Stimulated activated CD8-positive, alpha-beta memory T cell treated with anti-CD3 and anti-CD28 coated beads, Interleukin-12 subunit alpha, Interleukin-12 subunit beta, amount 100 ng/mL, for 24 hours (primary cell): Measurements from ENCODE around the gene NR1H3.
A peak's percentile ranks its signal among the peaks of the same experiment; 100 is the strongest.

Experiments used
- DNase-seq: peaks from one replicate; pipeline ENCODE4 v3.0.0-alpha.2; 2020; ENCODE audit errors: extremely low read depth

Gene NR1H3

DNA sequence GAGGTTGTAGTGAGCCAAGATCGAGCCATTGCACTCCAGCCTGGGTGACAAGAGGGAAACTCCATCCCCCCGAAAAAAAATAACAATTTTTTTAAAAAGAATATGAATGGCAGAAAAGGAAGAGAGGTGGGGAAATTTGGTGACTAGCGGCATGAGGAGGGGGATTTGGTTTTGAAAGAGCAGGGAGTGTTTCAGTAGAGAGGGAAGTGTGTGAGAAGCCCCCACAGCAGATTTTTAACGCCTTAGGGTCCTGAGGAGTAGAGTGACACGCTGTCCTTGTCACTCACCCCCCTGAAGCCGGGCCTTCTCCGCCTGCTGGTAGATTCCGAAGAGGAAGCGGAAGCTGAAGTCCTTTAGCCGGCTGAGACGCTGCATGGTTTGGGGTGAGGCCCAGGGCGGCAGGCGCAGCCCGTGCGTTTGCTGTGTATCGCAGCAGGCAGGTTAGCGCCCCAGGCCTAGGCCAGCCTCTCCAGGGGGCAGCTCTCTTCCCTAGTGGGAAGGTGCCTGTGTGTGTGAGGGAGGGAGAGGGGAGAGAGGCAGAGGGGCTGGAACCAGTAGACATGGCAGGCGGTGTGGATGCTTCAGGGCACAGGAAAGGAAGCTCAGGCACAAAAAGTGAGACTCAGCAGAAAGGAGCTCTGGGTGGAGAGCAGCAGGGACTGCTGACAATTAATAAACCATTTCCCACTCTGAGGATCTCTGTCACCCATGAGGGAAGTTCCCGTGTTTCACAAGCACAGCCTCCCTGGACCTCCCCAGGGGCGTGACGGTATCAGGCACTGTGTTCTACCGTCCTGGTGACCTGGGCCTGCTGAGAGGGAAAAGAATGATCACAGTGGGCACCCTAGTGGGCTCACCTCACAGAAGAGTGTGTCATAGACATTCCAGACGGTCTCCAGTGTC is 13.1 kb upstream of the NR1H3 start:
- no peak for DNase-seq

DNA sequence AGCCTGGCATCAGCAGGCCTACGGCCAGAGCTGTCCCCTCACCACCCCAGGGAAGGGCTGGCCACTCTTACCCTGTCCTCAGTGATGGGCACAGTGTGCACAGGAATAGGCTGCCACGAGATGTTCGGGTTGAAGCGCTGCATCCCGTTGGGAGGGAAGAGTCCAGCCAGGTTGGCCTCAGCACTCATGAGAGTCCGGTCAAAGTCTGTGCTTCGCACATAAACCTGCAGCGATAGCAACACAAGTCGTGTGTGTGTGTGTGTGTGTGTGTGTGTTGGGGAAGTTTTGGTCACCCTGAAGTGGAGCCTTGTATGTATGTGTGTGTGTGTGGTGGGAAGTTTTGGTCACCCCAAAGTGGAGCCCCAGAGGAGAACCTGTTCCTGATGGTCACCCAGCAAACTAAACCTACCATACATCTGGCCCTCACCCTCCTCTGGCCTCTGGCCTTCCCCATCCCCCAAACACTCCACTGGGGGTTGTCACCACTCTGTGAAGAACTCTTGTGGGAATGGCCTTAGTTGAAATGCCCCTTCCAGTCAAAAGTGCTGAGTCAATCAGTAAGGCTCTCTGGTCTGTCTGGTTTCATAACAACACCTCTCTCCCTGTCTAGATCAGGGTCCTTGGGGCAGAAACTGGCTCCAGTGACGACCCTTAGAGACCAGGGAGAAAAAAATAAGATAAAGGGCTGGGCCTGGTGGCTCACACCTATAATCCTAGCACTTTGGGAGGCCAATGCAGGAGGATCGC is 12.0 kb upstream of the NR1H3 start:
- no peak for DNase-seq

DNA sequence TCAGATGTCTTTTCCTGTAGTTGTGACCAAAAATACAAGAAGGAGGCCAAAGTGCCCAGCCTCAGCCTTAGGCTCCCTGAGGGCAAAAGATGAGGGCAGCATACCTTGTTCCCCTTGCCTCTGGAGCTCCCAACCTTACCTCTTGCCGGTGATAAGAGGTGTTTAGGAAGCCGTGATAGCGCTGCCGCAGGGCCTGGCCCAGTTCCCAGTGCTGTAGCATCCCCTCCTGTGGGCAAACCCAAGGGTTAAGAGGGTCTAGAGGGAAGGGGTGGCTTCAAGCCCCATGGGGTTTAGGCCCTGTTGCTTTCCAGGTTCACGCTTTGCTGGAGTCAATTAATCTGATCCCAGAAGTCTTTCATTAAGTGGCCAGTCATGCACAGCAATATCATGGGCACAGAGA is 10.3 kb upstream of the NR1H3 start:
- no peak for DNase-seq

DNA sequence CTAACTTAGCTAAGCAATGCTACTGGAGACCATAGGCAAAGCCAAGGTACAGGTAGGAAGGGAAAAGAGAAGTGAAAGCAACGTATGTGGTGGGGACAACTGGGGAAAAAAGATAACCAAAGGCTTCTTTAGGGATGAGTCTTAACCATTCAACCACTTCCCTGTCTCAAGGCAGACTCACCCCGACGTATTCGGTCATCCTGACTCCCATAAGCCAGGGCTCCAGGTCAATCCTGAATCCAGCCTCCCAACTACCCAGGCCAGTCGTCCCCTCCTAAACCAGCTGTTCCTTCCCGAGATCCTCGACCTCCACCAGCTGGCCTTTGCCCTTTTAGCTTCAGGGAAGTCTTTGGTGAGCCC is 9.5 kb upstream of the NR1H3 start:
- DNase-seq, result no peak

DNA sequence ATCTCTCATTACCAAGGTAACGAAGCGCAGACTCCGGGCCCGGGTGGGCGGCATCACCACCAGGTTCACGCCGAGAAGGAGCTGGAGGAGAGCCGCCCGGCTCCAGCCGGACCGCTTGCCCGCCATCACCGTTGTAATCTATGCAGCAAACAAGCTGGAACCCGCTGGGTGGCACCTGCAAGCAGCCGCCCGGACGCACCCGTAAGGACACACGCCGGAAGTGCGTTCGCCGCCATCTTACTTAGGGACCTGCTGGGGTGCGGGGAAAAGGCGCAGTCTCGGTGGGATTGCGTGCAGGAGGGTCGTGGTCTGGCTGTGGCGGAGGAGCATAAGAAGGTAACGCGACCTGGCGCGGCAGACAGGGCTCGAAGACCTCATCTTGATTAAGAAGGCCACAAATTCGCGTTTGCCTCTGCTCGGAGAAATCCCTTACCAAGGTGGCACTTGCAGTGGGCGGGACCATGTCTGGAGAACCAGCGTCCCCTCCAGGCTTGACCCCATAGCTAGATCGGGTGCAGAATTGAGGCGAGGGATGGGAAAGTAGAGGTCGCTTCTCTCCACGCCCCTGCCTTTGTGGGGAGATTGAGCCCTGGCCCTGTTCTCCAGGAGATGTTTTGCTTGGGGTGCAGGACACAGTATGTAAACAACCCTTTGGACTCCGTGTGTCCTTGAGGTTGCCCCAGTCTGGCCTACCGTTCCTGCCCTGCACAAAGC is 9.0 kb upstream of the NR1H3 start, which contains the start of gene ACP2:
Gene ACP2, minus strand, starts transcription at position 151 of the 714 bp plus-strand sequence. Its CDS starts 25 bp downstream, at position 126.
- DNase-seq, result peak; percentile 68

DNA sequence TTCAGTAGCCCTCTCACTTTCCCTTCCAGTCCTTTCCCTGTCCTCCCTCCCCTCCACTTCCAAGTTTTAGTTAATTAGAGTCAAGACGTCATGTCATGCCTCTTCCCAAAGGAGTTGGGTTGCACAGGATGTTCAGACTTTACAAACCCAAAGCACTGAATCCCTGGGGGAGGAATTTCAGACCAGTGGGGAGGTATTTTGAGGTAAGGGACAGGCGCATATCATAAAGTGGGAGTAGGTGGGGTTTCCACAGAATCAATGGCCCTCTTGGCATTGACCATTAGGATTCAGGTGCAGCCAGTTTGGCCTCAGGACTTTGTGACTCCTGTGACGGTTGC is 8.4 kb upstream of the NR1H3 start:
- no peak for DNase-seq

DNA sequence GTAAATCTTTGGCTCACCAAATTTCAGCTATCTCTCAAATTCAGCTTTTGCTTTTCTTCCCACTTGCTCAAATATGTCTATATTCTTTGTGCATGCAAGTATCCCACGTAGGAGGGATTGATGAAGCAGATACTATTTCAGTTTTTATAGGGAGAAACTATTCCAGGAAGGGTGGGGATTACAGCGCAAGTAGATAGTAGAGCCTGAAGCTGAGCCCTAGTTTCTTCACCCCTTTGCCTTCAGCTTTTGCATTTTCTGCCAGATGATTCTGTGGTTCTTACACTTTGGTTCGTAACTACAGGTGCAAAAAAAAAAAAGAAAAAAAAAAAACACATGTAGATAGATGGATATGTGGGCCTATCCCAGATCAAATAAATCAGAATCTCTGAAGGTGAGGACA is 6.0 kb upstream of the NR1H3 start:
- DNase-seq, result no peak

DNA sequence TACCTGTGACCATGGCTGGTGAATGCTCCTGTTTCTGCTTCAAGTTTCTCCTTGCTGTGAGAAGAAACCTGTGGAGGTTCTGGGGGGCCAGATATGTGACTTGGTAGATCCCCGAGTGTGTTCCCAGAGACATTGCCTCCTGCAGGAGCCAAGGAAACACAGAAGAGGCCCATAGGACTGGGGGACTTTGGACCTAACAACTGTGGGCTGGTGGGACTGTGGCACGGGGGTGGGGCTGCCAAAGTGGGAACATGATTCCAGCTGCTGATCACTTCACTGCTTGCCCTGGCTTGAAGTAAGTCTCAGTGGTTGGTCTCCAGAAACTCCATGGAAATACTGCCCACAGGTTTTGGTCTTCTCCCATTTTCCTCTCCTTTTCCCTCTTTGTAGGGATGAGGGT is 4.1 kb upstream of the NR1H3 start:
- no peak for DNase-seq

DNA sequence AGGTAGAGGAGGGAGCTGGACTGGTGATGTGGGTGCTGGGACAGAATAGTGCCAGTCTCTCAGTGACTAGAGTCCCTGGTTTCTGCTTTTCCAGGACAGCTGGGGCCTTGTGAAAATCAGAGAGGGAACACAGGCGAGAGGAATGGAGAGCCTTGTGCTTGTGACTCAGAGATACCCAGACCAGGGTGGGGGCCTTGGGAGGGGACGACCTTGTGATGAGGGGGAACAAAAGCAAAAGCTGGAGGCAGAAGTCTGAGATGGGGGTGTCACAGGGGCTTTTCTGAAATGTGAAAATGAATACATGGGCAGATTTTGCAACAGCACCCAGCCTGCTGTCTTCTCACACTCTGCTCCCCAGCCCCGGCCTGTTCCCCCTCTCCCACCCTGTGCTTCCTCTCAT is 3.4 kb upstream of the NR1H3 start:
- DNase-seq, result no peak

DNA sequence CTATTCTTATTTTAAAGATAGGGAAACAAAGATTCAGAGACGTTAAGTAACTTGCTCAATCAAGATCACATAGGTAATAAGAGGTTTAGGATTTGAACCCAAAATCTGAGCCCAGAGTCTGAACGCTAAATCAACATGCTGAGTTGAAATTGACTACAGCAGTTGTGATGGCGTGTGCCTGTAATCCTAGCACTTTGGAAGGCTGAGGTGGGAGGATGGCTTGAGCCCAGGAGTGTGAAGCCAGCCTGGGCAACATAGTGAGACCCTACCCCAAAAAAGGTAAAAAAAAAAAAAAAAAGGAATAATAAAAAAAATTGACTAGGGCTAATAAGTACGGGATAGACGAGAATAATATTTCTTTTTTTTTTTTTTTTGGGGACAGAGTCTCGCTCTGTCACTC is 1.4 kb upstream of the NR1H3 start:
- no peak for DNase-seq

DNA sequence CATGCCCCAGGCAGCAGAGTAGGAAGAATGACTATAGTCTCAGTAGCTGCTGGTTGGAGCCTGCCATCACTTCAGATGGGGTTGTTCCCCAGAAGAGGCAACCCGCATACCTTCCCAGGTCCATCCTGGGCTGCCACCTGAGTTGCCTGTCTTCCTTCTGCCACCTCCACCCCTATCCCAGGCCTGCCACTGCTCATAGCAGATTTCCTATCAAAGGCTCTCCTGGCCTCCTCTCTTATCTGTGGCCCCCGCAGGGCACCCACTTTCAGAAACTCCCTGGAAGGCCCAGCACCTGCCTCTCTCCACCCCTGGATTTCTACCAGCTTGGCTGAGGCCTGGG is 649 bp upstream of the NR1H3 start:
- DNase-seq, result no peak

DNA sequence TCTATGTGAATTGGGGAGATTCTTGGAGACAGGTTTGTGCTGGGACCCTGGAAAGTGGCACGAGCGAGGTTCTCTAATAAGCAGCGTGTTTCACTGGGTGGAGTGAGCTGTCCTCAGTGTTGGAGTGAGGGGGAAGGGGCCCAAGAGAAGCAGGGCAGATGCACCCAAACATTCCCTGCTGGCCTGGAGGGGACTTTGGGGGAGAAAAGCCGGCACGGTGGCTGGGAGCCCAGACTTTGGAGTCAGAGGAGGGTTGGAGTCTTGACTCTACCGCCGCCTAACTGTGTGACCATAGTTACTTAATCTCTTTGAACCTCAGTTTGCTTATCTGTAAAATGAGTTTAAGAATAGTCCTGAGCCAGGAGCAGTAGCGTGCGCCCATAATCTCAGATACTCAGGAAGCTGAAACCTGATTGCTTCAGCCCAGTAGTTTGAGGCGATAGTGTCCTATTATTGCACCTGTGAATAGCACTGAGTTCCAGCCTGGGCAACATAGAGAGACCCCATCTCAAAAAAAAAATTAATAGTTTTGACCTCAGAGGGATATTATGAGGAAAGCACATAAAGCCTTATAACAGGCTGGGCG is 614 bp downstream of the NR1H3 start:
- DNase-seq, result no peak

DNA sequence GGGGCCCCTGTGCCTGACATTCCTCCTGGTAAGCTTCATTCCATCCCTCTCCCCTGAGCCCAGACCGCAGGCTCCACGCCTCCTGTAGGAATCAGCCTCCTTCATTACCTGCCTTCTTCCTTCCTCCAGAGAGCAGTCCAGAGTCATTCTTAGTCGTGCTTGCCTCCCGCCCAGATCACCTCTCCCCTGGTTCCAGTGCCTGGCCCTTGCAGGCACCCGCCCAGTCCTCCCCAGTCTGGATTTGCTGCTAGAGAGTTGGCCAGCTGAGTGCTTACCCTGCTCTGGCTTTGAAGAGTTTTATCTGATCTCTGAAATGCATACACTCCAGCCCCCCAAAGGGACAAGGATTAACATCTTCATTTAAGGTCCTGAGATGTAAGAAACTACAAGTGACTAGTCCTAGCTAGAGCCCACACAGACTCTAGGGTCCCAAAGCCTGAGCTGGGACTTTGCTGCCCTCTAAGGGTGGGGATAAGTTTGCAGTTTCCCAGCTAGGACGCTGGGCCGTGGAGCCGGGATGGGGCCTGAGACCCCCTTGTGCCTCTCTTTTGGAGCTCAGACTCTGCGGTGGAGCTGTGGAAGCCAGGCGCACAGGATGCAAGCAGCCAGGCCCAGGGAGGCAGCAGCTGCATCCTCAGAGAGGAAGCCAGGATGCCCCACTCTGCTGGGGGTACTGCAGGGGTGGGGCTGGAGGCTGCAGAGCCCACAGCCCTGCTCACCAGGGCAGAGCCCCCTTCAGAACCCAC is 1.6 kb downstream of the NR1H3 start:
- DNase-seq, result no peak

DNA sequence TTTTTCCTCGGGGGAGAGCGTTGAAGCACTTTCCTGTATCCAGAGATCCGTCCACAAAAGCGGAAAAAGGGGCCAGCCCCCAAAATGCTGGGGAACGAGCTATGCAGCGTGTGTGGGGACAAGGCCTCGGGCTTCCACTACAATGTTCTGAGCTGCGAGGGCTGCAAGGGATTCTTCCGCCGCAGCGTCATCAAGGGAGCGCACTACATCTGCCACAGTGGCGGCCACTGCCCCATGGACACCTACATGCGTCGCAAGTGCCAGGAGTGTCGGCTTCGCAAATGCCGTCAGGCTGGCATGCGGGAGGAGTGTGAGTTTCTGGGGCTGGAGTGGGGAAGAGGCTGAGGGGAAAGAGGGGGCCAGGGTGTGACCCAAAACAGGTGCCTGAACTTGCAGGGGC is 2.6 kb downstream of the NR1H3 start:
- no peak for DNase-seq

DNA sequence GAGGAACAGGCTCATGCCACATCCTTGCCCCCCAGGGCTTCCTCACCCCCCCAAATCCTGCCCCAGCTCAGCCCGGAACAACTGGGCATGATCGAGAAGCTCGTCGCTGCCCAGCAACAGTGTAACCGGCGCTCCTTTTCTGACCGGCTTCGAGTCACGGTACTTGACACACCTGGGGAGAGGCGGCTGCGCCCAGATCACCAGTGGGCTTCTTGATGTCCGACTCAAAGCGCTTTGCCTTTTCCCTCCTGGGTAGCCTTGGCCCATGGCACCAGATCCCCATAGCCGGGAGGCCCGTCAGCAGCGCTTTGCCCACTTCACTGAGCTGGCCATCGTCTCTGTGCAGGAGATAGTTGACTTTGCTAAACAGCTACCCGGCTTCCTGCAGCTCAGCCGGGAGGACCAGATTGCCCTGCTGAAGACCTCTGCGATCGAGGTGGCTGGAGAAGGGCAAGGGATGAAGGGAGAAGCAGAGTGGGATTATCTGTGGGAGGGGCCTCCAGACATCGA is 3.5 kb downstream of the NR1H3 start:
- DNase-seq, result no peak

DNA sequence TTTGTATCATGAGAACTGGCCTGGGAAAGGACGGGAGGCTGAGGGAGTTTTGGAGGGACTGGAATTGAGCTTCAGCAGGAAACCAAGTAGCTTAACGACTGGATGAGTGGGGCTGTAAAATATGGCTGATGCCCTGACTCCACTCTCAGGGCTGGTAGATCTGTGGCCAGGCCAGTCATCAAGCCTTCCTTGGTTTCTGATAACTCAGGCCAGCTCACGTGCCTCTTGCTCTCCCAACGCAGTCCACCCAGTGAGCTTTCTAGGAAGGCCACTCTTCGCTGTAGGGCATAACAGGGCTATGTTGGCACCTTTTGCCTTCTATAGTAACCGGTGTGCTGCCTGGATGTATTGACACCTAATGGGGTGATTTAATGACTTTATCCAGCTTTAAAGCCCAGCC is 6.3 kb downstream of the NR1H3 start:
- DNase-seq, result no peak

DNA sequence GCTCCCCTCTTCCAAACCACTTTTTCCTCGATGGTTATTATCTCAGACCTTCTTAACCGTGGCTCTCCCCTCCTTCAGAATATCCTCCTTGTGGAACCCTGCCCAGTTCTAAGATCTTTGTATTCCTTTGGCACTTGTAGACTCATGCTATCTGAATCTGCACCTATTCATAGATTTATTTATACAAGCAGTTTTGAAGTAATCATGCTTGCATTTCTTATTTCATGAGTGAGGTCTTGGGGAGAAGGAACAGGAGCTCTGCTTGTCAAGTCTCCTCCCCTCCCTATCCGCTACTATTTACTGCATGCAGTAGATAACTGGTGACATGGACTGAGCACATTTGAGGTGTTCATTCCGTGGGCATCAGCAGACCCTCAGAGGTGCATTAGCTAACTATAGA is 6.7 kb downstream of the NR1H3 start:
- no peak for DNase-seq

DNA sequence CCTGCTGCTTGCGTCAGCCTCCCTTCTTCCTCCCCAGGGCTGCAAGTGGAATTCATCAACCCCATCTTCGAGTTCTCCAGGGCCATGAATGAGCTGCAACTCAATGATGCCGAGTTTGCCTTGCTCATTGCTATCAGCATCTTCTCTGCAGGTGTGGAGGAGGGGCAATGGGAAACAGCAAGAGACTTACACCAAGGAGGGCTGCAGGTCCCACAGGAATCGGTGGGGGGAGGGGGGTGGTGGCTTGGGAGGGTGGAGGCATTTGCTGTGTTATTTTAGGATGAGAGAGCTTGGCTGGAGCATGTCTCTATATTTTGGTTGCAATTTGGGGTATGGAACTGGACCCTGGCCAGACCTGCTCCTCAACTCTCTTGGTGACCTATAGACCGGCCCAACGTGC is 10.1 kb downstream of the NR1H3 start:
- no peak for DNase-seq

DNA sequence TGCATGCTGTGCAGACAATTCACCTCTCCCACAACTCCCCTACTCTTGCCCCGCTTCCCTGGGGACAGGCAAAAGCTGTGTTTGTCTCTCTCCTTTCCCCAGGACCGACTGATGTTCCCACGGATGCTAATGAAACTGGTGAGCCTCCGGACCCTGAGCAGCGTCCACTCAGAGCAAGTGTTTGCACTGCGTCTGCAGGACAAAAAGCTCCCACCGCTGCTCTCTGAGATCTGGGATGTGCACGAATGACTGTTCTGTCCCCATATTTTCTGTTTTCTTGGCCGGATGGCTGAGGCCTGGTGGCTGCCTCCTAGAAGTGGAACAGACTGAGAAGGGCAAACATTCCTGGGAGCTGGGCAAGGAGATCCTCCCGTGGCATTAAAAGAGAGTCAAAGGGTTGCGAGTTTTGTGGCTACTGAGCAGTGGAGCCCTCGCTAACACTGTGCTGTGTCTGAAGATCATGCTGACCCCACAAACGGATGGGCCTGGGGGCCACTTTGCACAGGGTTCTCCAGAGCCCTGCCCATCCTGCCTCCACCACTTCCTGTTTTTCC is 10.7 kb downstream of the NR1H3 start:
- DNase-seq, result no peak

DNA sequence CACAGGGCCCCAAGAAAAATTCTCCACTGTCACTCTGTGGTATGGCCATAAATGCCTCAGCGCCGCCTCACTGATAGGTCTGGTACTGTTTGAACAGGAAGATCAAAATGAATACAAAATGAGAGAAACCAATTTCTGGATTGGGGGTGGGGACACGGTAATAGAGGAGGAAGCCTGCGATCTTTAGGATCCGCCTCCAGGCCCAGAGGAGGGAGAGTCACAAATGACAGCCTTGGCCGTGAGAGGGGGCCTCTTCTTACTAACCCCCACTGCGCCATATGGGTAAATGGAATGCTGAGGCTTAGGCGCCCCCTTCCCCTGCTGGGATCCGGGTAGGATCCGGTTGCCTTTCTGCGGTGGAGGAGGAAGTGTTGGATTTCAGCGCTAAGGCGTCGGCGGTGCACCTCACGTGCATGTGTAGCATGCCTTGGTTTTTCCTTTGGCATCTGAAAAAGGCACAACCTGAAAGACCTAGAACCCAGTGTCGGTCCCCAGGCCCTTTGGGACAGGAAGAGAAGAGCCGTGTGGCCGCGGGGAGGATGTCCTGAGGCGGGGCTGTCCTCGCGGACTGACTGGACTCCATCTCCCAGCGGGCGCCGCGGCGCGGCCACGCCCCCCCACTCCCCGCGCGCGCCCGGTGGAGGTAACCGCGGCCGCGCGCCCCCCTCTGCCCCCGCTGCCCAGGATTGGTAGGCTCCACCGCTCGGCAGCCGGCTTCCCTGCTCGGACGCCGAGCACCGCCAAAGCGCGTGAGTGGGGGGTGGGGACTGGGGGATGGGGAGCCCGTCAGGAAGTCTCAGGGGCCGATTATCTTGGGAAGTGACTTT is 11.4 kb downstream of the NR1H3 start:
- DNase-seq, result peak; percentile 66
